GM13977 (cell line): Measurements from ENCODE around the gene SPOCD1.

ENCODE experiments used
- DNase-seq: peaks from one replicate; pipeline ENCODE4 v3.0.0; 2012; ENCODE audit warnings: low spot score
- in situ Hi-C: fragments of 300-500 bp; cut with MboI; formaldehyde crosslinking; loops from one replicate; pipeline ENCODE4 v1.12.0; 2022; ENCODE audit warnings: low sequenced_read_pairs, low pct_unique_long_range_greater_than_20kb, mixed read lengths, inconsistent platforms; ENCODE audit not compliant: unreplicated experiment
- TF ChIP-seq, protein P1 (sequence below): IDR thresholded peaks from 2 replicates; pipeline ENCODE4 v1.5.1; 2012; ENCODE audit warnings: mild to moderate bottlenecking, control low read depth; ENCODE audit not compliant: insufficient read depth; ENCODE audit errors: extremely low read depth, missing control alignments

The SPOCD1 gene

DNA sequence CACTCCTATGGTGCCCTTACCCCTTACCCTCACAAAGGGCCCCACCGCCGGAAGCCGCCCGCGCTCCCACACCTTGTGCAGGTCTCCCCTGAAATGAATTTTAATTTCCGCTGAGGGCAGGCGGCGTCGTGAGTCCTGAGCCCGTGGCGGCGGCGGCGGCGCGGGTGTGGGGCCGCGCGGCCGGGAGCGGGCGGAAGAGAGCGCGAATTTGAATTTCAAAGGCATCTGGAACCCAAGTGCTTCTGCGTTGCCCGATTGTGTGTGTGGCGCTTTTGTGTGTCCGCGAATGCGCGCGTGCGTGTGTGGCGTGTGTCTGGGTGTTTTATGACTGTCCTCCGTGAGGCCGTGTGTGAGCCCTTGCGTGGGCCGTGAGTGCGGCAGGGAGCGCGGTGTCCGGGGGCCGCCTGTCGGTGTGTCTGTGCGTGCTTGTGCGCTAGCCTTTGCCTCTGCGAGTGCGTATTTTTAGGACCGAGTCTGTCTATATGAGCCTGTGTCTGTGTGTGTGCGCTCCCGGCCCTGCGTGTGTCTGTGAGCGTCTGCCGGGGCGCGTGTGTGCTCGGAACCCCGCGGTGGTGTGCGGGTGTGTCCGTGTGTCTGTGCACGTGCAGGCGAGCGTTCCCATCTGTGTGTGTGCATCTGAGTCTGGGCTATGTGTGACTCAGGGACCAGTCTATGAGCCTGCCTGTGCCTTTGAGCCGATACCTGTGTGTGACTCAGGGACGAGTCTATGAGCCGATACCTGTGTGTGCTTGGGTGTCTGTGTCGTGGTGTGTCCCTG is 43.7 kb downstream of the SPOCD1 start:
- in situ Hi-C loops: loop anchor here (10.0 kb wide), 1 partner anchor 107 kb away; no protein-coding TSS in a partner anchor
- peak; percentile 47 for DNase-seq
- TF ChIP-seq, protein P1, sequence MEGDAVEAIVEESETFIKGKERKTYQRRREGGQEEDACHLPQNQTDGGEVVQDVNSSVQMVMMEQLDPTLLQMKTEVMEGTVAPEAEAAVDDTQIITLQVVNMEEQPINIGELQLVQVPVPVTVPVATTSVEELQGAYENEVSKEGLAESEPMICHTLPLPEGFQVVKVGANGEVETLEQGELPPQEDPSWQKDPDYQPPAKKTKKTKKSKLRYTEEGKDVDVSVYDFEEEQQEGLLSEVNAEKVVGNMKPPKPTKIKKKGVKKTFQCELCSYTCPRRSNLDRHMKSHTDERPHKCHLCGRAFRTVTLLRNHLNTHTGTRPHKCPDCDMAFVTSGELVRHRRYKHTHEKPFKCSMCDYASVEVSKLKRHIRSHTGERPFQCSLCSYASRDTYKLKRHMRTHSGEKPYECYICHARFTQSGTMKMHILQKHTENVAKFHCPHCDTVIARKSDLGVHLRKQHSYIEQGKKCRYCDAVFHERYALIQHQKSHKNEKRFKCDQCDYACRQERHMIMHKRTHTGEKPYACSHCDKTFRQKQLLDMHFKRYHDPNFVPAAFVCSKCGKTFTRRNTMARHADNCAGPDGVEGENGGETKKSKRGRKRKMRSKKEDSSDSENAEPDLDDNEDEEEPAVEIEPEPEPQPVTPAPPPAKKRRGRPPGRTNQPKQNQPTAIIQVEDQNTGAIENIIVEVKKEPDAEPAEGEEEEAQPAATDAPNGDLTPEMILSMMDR: no peak

DNA sequence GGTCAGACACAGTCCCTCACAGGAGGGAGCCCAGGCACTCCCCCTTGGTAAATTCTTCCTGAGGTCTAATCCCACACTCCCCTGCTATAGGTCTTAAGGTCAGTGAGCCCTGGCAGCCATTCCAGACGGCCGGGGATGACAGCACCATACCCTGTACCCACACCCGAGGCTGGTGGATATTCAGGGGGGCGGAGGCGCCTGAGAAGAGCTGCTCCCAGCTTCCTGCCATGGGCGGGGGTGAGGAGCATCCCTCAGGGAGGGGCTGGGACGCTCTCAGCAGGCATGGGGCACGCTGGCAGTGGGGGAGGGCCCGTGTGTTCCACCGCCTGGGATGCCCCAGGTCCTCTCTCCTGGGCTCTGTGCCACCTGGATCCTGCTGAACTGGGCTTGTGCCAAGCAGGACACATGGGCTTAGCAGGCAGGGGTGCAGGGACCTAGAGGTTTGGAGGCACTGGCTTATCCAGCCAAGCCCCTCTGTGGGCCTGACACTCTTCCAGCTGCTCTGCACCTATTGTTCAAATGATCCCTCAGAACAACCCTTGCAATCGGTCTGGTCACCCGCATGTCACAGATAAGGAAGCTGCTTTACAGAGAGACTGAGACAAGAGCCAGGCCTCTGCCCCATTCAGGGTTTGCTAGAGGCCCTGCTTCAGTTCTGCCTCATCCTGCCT is 46.0 kb downstream of the SPOCD1 start:
- TF ChIP-seq, protein P1: no peak
- no peak for DNase-seq
- in situ Hi-C loops: loop anchor here (10.0 kb wide), 1 partner anchor 105 kb away; no protein-coding TSS in a partner anchor

DNA sequence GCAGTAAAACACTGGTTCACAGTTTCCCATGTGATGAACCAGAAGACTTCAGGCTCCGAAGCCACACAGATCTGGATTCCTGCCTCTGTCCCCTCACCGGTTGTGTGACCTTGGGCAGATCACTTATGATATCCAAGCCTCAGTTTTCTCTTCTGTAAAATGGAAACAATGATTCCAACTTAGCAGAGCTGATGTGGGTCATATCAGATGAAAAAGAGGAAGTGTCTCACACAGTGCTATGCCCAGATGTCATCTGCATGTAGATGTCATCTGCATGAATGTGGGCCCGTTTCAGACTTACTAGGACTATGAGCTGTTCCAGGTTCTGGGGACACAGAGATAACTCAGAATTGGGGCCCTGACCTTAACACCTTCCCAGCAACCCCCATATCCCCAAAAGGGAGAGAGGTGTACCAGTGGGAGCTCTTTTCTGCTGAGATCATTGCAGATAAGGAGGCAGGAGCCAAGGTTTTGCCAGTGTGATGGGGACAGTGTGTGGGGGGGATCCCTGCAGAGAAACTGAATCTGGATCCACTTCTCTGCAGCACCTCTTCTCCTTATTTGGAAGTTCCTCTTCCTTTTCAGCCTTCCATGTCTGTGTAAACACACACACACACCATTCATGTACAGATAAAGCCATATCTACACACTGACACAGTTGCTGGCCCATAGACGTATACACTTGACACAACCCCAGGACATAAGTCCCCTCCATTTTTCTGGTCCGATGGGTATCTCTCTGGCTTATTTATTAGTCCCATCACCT is 46.7 kb downstream of the SPOCD1 start:
- in situ Hi-C loops: no loop called here
- TF ChIP-seq, protein P1: no peak
- no peak for DNase-seq

DNA sequence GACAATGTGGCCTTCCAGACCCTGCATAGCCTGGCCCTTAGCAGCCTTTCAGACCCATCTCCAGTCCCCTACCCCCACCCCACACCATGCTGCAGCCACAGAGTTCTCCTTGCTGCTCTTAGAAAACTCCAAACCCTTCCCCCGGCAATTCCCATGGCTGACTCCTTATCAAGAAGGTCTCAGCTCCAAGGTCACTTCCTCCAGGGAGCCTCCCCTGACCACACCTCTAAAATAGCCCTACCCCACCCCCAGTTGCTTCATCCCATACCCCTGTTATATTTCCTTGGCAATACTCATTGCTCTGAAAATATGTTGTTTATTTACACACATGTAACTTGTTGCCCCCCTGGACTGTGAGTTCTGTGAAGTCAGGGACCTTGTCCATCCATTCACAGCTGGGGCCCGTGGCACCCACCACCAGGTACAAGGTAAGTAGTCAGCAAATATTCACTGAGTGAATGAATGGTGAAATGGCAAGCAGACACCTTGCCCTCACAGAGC is 47.4 kb downstream of the SPOCD1 start:
- TF ChIP-seq, protein P1: no peak
- in situ Hi-C loops: no loop called here
- DNase-seq: no peak

DNA sequence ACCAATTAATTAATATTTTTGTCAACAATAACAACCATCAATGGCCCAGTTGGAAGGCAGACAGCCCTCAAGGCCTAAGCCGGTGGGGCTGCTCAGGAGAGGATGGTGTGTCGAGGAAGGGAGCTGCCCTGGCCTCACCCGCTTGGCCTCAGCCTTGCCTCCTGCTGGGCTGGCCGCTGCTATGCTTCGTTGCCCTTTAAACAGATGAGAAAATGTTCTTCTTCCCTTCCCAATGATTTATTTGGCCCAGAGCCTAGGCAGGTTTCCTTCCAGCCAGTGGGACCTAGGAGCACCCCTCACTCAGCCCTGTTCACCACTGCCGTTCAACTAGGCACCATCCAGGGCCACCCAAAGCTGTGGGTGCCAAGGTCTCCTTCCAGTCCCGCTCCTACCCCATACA is 48.6 kb downstream of the SPOCD1 start:
- DNase-seq: no peak
- TF ChIP-seq, protein P1: no peak

DNA sequence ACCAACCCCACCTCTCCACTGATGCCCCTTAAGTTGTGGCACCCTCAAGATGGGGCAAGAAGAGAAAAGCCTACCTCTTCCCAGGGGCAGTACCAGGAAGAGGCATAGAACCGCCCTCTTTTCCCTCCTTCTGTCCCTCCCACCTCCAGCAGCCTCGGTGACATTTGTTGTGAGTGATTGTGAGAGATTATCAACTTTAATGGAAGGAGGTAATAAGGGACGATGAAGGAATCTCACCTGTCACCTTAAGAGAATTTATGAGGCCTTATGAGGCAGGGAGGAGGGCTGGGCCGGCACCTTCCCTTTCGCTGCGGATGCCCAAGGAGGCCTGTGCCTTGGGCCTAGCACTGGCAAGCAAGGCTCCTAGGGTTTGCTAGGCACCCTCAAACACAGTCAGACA is 50.3 kb downstream of the SPOCD1 start:
- TF ChIP-seq, protein P1: no peak
- in situ Hi-C loops: no loop called here
- DNase-seq: no peak

More for the DNA sequence above, 48.6 kb downstream of the SPOCD1 start:
- in situ Hi-C loops: no loop called here
